Measurements from ENCODE around the gene OR2B2. TPM values are rescaled to one million over a fixed set of nuclear protein-coding genes. Genes with fewer than 3 reads are reported as not detected.
"Not testable (repeated sequence)": the region's sequence is repeated elsewhere in the genome, so short reads cannot be mapped to it uniquely, and the experiment has no call there.

Gene OR2B2
- total RNA-seq, 3 donors from 2014 or later = not detected

- not testable (repeated sequence) for DNase-seq; H3K9me3 Mint-ChIP-seq; H3K36me3 Mint-ChIP-seq (ENCODE audit: insufficient read depth); ATAC-seq; H3K4me3 Mint-ChIP-seq; H3K27me3 Mint-ChIP-seq (ENCODE audit: low read depth); H3K4me1 Mint-ChIP-seq (ENCODE audit: low read depth)
Measured at GRCh38 chr6:27900197-27900596, 12.0 kb downstream of the OR2B2 start.

DNA sequence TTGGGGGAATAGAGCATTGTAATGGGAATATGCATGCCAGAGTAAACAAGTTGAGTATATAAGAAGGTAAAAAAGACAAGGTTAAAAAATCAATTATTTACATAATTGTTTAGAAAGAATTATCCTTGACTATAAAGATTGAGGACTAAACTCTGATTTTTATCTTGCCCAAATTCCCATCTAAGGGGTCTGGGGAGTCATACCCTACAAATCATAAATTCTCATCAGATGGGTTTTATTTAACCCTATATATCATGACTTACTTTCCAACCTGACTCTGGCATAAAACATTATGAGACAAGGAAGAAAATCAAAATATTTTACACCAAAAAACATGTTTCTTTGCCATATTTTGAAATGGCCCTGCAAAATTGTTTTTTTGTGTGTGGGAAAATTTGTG, 12.7 kb downstream of the OR2B2 start:
- peaks cover 8% of the 10 kb centered on the region for H3K4me1 Mint-ChIP-seq (ENCODE audit: low read depth)
- no peaks in the 10 kb centered on the region for H3K27me3 Mint-ChIP-seq (ENCODE audit: low read depth)
- H3K4me3 Mint-ChIP-seq = no peak overlapping the region
- H3K9me3 Mint-ChIP-seq = no peaks in the 10 kb centered on the region
- no peak for DNase-seq
- no peaks in the 10 kb centered on the region for H3K36me3 Mint-ChIP-seq (ENCODE audit: insufficient read depth)
- no peak for ATAC-seq

GRCh38 chr6:27897580-27898206, 14.5 kb downstream of the OR2B2 start:
- H3K4me3 Mint-ChIP-seq = no peak overlapping the region
- ATAC-seq (no peak), DNase-seq (no peak)
- no peaks in the 10 kb centered on the region for H3K9me3 Mint-ChIP-seq
- H3K36me3 Mint-ChIP-seq (ENCODE audit: insufficient read depth) = no peaks in the 10 kb centered on the region
- H3K4me1 Mint-ChIP-seq (ENCODE audit: low read depth) = peaks cover 12% of the 10 kb centered on the region
- H3K27me3 Mint-ChIP-seq (ENCODE audit: low read depth) = no peaks in the 10 kb centered on the region

DNA sequence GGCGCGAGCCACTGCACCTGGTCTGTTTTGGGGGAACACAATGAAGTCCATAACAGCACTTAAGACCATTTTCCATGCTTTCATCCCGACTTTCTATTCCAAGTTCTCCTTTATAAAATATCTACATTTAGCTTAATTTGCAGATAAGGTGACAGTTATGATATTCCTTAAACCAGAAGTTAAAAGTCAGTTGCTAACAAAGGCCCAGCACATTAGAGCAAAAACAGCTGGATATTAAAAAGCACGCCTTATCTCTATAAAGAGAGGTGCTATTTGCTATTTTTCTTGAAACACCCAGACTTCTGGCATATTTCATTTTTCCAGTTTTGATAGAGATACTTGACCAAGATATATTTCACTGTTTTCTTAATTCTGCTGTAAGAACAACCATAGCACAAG, 15.8 kb downstream of the OR2B2 start:
- DNase-seq (no peak), ATAC-seq (no peak)
- Mint-ChIP-seq H3K36me3 (ENCODE audit: insufficient read depth) (peaks cover 2% of the 10 kb centered on the region), H3K9me3 (peaks cover 2% of the 10 kb centered on the region), H3K4me3 (no peak overlapping the region), H3K27me3 (ENCODE audit: low read depth) (no peaks in the 10 kb centered on the region), H3K4me1 (ENCODE audit: low read depth) (peaks cover 16% of the 10 kb centered on the region)

- H3K4me1 Mint-ChIP-seq (ENCODE audit: low read depth) = peaks cover 25% of the 10 kb centered on the region
- peaks cover 2% of the 10 kb centered on the region for H3K36me3 Mint-ChIP-seq (ENCODE audit: insufficient read depth)
- no peaks in the 10 kb centered on the region for H3K27me3 Mint-ChIP-seq (ENCODE audit: low read depth)
- H3K4me3 Mint-ChIP-seq = no peak overlapping the region
- peaks cover 3% of the 10 kb centered on the region for H3K9me3 Mint-ChIP-seq
- peak; percentile 44 for DNase-seq
- ATAC-seq = peak; percentile 30 to 47
Measured at GRCh38 chr6:27894839-27895762, 17.1 kb downstream of the OR2B2 start.

DNA sequence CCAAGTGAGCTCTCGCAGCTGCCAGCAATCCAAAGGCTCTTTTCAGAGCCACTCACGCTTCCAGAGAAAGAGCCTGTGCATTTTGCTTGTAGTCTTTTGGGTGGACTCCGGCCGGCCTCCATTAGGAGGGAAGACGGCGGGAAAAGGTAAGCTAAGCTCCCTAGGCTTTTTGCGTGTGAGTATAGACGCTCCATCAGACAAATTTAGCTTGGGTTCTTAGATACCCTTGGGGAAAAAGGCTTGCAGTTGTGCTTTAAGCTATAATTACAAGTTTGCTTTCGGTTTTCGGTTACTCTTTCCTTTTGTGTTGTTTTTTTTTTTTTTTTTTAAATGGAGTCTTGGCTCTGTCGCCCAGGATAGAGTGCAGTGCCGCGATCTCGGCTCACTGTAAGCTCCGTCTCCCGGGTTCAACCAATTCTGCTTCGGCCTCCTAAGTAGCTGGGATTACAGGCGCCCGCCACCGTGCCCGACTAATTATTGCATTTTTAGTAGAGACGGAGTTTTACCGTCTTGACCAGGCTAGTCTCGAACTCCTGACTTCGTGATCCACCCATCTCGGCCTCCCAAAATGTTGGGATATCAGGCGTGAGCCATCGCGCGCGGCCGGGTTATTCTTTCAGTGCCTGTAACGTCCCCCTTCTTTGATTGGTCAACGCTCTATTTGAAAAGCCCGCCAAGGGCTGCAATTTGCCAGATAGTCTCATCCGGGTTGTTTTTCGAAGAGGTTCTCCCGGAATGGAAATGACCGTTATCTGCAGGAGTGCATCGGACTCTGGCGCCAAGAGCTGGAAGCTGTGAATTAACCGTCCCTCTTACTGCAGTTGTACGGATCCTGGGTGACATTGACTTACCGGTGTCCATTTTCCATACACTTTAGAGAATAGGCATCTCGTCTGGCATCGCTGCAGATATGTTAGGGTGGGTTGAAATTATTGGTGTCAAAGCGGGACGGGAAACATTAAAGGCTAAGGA, 18.1 kb downstream of the OR2B2 start:
- Mint-ChIP-seq H3K36me3 (ENCODE audit: insufficient read depth) (peaks cover 2% of the 10 kb centered on the region), H3K27me3 (ENCODE audit: low read depth) (no peaks in the 10 kb centered on the region), H3K4me3 (no peak overlapping the region), H3K9me3 (peaks cover 3% of the 10 kb centered on the region), H3K4me1 (ENCODE audit: low read depth) (peaks cover 30% of the 10 kb centered on the region)
- ATAC-seq (peak; percentile 13 to 19), DNase-seq (peak; percentile 61)

DNA sequence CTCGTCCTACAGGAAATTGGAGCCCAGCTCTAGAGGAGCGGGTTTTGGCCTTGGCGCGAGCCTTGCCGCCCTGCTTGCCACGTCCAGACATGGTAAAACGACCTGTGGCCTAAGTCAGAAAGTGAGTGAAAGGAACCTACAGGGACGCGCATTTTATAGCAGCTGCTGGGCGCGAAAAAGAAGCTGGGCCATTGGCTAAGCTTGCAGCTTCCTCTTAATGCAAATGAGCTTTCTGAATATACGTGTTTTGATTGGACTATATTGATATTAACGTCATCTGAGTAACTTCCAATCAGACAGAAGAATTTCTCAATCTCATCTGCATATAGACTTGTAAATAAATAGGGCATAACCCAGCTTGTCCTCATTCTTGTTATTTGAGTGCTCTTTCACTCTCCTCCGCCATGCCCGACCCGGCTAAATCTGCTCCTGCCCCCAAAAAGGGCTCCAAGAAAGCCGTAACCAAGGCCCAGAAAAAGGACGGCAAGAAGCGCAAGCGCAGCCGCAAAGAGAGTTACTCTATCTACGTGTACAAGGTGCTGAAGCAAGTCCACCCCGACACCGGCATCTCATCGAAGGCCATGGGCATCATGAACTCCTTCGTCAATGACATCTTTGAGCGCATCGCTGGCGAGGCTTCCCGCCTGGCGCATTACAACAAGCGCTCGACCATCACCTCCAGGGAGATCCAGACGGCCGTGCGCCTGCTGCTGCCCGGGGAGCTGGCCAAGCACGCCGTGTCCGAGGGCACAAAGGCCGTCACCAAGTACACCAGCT, 18.9 kb downstream of the OR2B2 start:
- peaks cover 30% of the 10 kb centered on the region for H3K4me1 Mint-ChIP-seq (ENCODE audit: low read depth)
- H3K27me3 Mint-ChIP-seq (ENCODE audit: low read depth) = no peaks in the 10 kb centered on the region
- peak; percentile 69 to 74 for ATAC-seq
- H3K4me3 Mint-ChIP-seq = no peak overlapping the region
- peaks cover 2% of the 10 kb centered on the region for H3K36me3 Mint-ChIP-seq (ENCODE audit: insufficient read depth)
- DNase-seq = peak; percentile 74
- H3K9me3 Mint-ChIP-seq = peaks cover 3% of the 10 kb centered on the region

DNA sequence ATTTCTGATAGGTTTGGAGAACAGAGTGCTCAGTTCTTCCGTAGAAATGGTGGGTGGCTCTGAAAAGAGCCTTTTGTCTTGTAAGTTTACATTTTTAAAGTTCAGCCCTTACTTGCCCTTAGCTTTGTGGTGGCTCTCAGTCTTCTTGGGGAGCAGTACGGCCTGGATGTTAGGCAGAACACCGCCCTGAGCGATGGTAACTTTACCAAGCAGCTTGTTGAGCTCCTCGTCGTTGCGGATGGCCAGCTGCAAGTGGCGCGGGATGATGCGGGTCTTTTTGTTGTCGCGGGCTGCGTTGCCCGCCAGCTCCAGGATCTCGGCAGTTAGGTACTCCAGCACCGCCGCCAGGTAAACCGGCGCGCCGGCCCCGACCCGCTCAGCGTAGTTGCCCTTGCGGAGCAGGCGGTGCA, 19.5 kb downstream of the OR2B2 start:
- Mint-ChIP-seq H3K4me1 (ENCODE audit: low read depth) (peaks cover 30% of the 10 kb centered on the region), H3K27me3 (ENCODE audit: low read depth) (no peaks in the 10 kb centered on the region), H3K4me3 (no peak overlapping the region), H3K36me3 (ENCODE audit: insufficient read depth) (peaks cover 2% of the 10 kb centered on the region), H3K9me3 (peaks cover 3% of the 10 kb centered on the region)
- peak; percentile 1 to 2 for ATAC-seq
- DNase-seq = no peak

GRCh38 chr6:27891320-27891875, 20.8 kb downstream of the OR2B2 start:
- DNase-seq (no peak), ATAC-seq (no peak)
- Mint-ChIP-seq H3K36me3 (ENCODE audit: insufficient read depth) (peaks cover 2% of the 10 kb centered on the region), H3K27me3 (ENCODE audit: low read depth) (no peaks in the 10 kb centered on the region), H3K4me3 (peak overlapping the region; percentile 70), H3K4me1 (ENCODE audit: low read depth) (peaks cover 30% of the 10 kb centered on the region), H3K9me3 (peaks cover 3% of the 10 kb centered on the region)

- ATAC-seq (peak; percentile 35 to 41), DNase-seq (peak; percentile 52)
- H3K27me3 Mint-ChIP-seq (ENCODE audit: low read depth) = no peaks in the 10 kb centered on the region
- peaks cover 2% of the 10 kb centered on the region for H3K36me3 Mint-ChIP-seq (ENCODE audit: insufficient read depth)
- peaks cover 30% of the 10 kb centered on the region for H3K4me1 Mint-ChIP-seq (ENCODE audit: low read depth)
- peaks cover 3% of the 10 kb centered on the region for H3K9me3 Mint-ChIP-seq
- H3K4me3 Mint-ChIP-seq = peak overlapping the region; percentile 70
Measured at GRCh38 chr6:27890445-27891319, 21.5 kb downstream of the OR2B2 start.

GRCh38 chr6:27889628-27890444, 22.4 kb downstream of the OR2B2 start:
- peaks cover 30% of the 10 kb centered on the region for H3K4me1 Mint-ChIP-seq (ENCODE audit: low read depth)
- DNase-seq = no peak
- peaks cover 3% of the 10 kb centered on the region for H3K9me3 Mint-ChIP-seq
- peak overlapping the region; percentile 70 for H3K4me3 Mint-ChIP-seq
- peaks cover 2% of the 10 kb centered on the region for H3K27me3 Mint-ChIP-seq (ENCODE audit: low read depth)
- ATAC-seq = no peak
- H3K36me3 Mint-ChIP-seq (ENCODE audit: insufficient read depth) = peaks cover 2% of the 10 kb centered on the region

DNA sequence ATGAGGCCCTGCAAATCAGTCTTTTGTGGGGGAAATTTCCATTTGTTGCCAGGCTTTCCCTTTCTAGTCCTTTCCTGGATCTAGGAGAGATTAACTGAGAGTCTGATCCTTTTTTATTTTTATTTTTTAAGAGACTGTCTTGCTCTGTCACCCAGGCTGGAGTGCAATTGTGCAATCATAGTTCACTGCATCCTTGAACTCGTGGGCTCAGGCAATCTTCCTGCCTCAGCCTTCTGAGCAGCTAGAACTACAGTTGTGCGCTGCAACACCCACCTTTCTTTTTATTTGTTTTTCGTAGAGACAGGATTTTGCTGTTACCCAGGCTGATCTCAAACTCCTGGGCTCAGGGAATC, 22.9 kb downstream of the OR2B2 start:
- DNase-seq = no peak
- peaks cover 2% of the 10 kb centered on the region for H3K36me3 Mint-ChIP-seq (ENCODE audit: insufficient read depth)
- peaks cover 3% of the 10 kb centered on the region for H3K9me3 Mint-ChIP-seq
- ATAC-seq = no peak
- H3K4me3 Mint-ChIP-seq = no peak overlapping the region
- H3K4me1 Mint-ChIP-seq (ENCODE audit: low read depth) = peaks cover 30% of the 10 kb centered on the region
- H3K27me3 Mint-ChIP-seq (ENCODE audit: low read depth) = peaks cover 2% of the 10 kb centered on the region

Data from activated T-cell treated with anti-CD3 and anti-CD28 coated beads, Interleukin-2, amount 50 U/mL, for 4 hours (primary cell).